Kidney (tissue), 14 donors: ENCODE results near the gene EOLA1. TPM values are rescaled to one million over a fixed set of nuclear protein-coding genes. Genes with fewer than 3 reads are reported as not detected.

Experiments used
- DNase-seq, 5 donors: peaks; one replicate each; pipeline ENCODE4 v3.0.0-alpha.2; 2013 to 2020
- FAIRE-seq: peaks from 2 replicates; lab custom pipeline; 2012; peaks lifted over from hg19 to GRCh38; lab: Jason Lieb, UNC
- H3K27ac ChIP-seq, 2 donors: one replicate each; pipeline ENCODE4 v1.7.0; 2013; ENCODE audit warnings: low read depth in 2 of 2, low read length in 2 of 2, inconsistent platforms in 1 of 2
- H3K27me3 ChIP-seq: one replicate; pipeline ENCODE4 v1.7.1; 2013; ENCODE audit warnings: low read length, inconsistent platforms; ENCODE audit not compliant: control insufficient read depth, insufficient read depth
- H3K36me3 ChIP-seq, 3 donors: one replicate each; pipeline versions ENCODE4 v1.7.0 to v1.7.1; 2013; ENCODE audit warnings: low read length in 3 of 3, control low read depth in 1 of 3, inconsistent platforms in 1 of 3; ENCODE audit not compliant: insufficient read depth in 3 of 3, control insufficient read depth in 2 of 3
- H3K4me1 ChIP-seq, 3 donors: one replicate each; pipeline versions ENCODE4 v1.7.0 to v1.7.1; 2013; ENCODE audit warnings: low read length in 3 of 3, inconsistent platforms in 1 of 3, low read depth in 1 of 3; ENCODE audit not compliant: control insufficient read depth in 2 of 3, insufficient read depth in 2 of 3
- H3K4me3 ChIP-seq, 3 donors: one replicate each; pipeline versions ENCODE4 v1.7.0 to v1.8.1; 2013; ENCODE audit warnings: low read length in 3 of 3, control low read depth in 1 of 3, inconsistent platforms in 1 of 3
- H3K9ac ChIP-seq, 3 donors: one replicate each; pipeline versions ENCODE4 v1.7.0 to v1.7.1; 2013; ENCODE audit warnings: low read length in 3 of 3, control low read depth in 1 of 3, inconsistent platforms in 1 of 3
- H3K9me3 ChIP-seq, 3 donors: one replicate each; pipeline versions ENCODE4 v1.7.0 to v1.7.1; 2013; ENCODE audit warnings: low read length in 3 of 3, control low read depth in 1 of 3, inconsistent platforms in 1 of 3; ENCODE audit not compliant: control insufficient read depth in 2 of 3, insufficient read depth in 1 of 3
- intact Hi-C: fragments of 100-400 bp; cut with DNase I; formaldehyde crosslinking; loops from one replicate; pipeline ENCODE4 v1.11.1; 2022
- polyA plus RNA-seq: library from polyadenylated mRNA; stranded (reverse); fragments of 350-450 nt; fragmentation: Illumina TruSeq; extraction: RNeasy Lipid Tissue Mini Kit (QIAGEN cat#74804); gene quantifications from one replicate; pipeline ENCODE4 v1.2.3, GENCODE V29; 2014; ENCODE audit warnings: low read depth, low replicate concordance; ENCODE audit not compliant: insufficient read depth
- total RNA-seq: library from RNA; stranded (reverse); fragmentation: NEBNext Ultra II Directional; extraction: Animal tissue kit (Norgen Biotek cat#: 25700); gene quantifications from one replicate; pipeline ENCODE4 v1.2.1, GENCODE V29; 2021
- TF ChIP-seq, protein P1 (sequence below): IDR thresholded peaks from 3 replicates; pipeline ENCODE4 v1.5.1; 2012; ENCODE audit warnings: mild to moderate bottlenecking, moderate library complexity, borderline replicate concordance; ENCODE audit not compliant: insufficient read depth; ENCODE audit errors: extremely low read depth
- donor health status: control.
- donor health status: control.
- donor health status: control.
- donor health status: control.
- donor health status: control.
- donor health status: DM: yes; HTN: yes; CAD: no.
- donor health status: Normal renal cell carcinoma (clear cell type).

Gene EOLA1
- total and polyA plus RNA-seq, 2 donors from 2014 or later = 20.2 to 39.0 TPM

- Histone ChIP-seq H3K9ac (no peak overlapping the region), H3K27ac (no peak overlapping the region), H3K36me3 (peaks cover 0 to 10% (median 4%) of the 10 kb centered on the region in 3 donors), H3K4me1 (peaks cover 0 to 4% (median 0%) of the 10 kb centered on the region in 3 donors), H3K4me3 (no peak overlapping the region), H3K9me3 (no peaks in the 10 kb centered on the region), H3K27me3 (no peaks in the 10 kb centered on the region)
- FAIRE-seq = no peak
- no peak for DNase-seq
- intact Hi-C loops = no loop called here
- TF ChIP-seq, protein P1, sequence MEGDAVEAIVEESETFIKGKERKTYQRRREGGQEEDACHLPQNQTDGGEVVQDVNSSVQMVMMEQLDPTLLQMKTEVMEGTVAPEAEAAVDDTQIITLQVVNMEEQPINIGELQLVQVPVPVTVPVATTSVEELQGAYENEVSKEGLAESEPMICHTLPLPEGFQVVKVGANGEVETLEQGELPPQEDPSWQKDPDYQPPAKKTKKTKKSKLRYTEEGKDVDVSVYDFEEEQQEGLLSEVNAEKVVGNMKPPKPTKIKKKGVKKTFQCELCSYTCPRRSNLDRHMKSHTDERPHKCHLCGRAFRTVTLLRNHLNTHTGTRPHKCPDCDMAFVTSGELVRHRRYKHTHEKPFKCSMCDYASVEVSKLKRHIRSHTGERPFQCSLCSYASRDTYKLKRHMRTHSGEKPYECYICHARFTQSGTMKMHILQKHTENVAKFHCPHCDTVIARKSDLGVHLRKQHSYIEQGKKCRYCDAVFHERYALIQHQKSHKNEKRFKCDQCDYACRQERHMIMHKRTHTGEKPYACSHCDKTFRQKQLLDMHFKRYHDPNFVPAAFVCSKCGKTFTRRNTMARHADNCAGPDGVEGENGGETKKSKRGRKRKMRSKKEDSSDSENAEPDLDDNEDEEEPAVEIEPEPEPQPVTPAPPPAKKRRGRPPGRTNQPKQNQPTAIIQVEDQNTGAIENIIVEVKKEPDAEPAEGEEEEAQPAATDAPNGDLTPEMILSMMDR = no peak
These were observed 34.5 kb upstream of the EOLA1 start for GRCh38 chrX:149506349-149506748.

DNA sequence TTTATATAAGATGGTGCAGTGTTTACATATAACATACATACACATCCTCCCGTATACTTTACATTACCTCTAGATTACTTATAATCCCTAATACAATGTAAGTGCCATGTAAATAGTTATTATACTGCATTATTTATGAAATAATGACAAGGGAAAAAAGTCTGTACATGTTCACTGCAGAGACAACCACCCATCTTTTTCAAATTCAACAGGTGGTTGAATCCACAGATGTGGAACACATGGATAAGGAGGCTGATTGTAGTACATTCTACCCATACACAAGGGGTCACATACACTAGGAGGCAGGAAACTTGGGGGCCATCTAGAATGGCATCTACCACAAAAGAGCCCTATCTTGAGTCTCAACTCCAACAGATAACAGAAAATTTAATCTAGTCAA lies 32.3 kb upstream of the EOLA1 start:
- Histone ChIP-seq H3K4me1 (peaks cover 0 to 4% (median 0%) of the 10 kb centered on the region in 3 donors), H3K4me3 (no peak overlapping the region), H3K27me3 (no peaks in the 10 kb centered on the region), H3K9ac (no peak overlapping the region), H3K9me3 (no peaks in the 10 kb centered on the region), H3K36me3 (no peaks in the 10 kb centered on the region), H3K27ac (no peak overlapping the region)
- FAIRE-seq (no peak), DNase-seq (no peak)
- intact Hi-C loops = no loop called here
- TF ChIP-seq, protein P1 = no peak

DNA sequence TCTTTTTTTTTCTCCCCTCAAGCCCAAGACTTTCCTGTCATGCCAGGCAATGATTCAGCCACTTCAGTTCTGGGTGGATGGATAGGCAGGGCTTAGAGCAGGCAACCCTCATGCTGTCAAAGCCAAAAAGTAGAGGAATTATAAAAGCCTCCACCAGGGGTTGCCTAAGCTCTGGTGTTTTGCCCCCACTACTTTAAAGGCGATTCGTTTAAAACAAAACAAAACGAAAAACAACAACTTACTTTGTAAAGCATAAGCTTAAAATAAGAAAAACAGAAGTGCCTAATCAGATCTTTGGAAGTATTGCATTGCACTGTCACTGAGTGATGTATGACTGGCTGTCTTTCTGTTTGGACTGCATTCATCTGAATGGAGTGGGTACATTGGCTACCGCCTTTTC lies 30.4 kb upstream of the EOLA1 start:
- intact Hi-C loops = no loop called here
- FAIRE-seq (no peak), DNase-seq (peak in 2 of 5 donors; percentile 20 to 26)
- TF ChIP-seq, protein P1 = no peak
- Histone ChIP-seq H3K9me3 (no peaks in the 10 kb centered on the region), H3K27me3 (no peaks in the 10 kb centered on the region), H3K36me3 (no peaks in the 10 kb centered on the region), H3K9ac (no peak overlapping the region), H3K4me3 (no peak overlapping the region), H3K27ac (no peak overlapping the region), H3K4me1 (no peaks in the 10 kb centered on the region)

- TF ChIP-seq, protein P1 = no peak
- Histone ChIP-seq H3K9ac (no peak overlapping the region), H3K27me3 (no peaks in the 10 kb centered on the region), H3K27ac (no peak overlapping the region), H3K4me3 (no peak overlapping the region), H3K36me3 (no peaks in the 10 kb centered on the region), H3K9me3 (no peaks in the 10 kb centered on the region), H3K4me1 (no peaks in the 10 kb centered on the region)
- no peak for FAIRE-seq
- DNase-seq = peak in 1 of 5 donors; percentile 6
- intact Hi-C loops = no loop called here
These were observed 29.7 kb upstream of the EOLA1 start for GRCh38 chrX:149511081-149511480.
